Skeletal muscle tissue (tissue), 4 donors: ENCODE measurements around the gene LRCOL1. TPM values are rescaled to one million over a fixed set of nuclear protein-coding genes. Genes with fewer than 3 reads are reported as not detected.

ENCODE experiments used
- H3K27ac ChIP-seq: one replicate; pipeline ENCODE4 v1.7.0; 2013; ENCODE audit warnings: mild to moderate bottlenecking, low read depth, low read length, inconsistent platforms
- H3K27me3 ChIP-seq, 3 donors: one replicate each; pipeline ENCODE4 v1.7.0; 2013; ENCODE audit warnings: low read length in 3 of 3; ENCODE audit not compliant: control insufficient read depth in 3 of 3, insufficient read depth in 3 of 3
- H3K36me3 ChIP-seq, 3 donors: one replicate each; pipeline ENCODE4 v1.7.0; 2013; ENCODE audit warnings: low read length in 3 of 3; ENCODE audit not compliant: control insufficient read depth in 3 of 3, insufficient read depth in 3 of 3
- H3K4me1 ChIP-seq, 3 donors: one replicate each; pipeline ENCODE4 v1.7.0; 2013; ENCODE audit warnings: low read length in 3 of 3, mild to moderate bottlenecking in 3 of 3; ENCODE audit not compliant: control insufficient read depth in 3 of 3, insufficient read depth in 3 of 3
- H3K4me3 ChIP-seq, 3 donors: one replicate each; pipeline ENCODE4 v1.7.0; 2013; ENCODE audit warnings: low read length in 3 of 3
- H3K9ac ChIP-seq, 3 donors: one replicate each; pipeline ENCODE4 v1.7.0; 2013; ENCODE audit warnings: low read length in 3 of 3, mild to moderate bottlenecking in 3 of 3, moderate library complexity in 2 of 3, low read depth in 1 of 3
- H3K9me3 ChIP-seq, 3 donors: one replicate each; pipeline ENCODE4 v1.7.0; 2013; ENCODE audit warnings: low read length in 3 of 3; ENCODE audit not compliant: control insufficient read depth in 3 of 3
- total RNA-seq: library from RNA; depleted of rRNA; stranded (reverse); fragments of >200 nt; gene quantifications from one replicate; pipeline ENCODE4 v1.2.3, GENCODE V29; 2014
- donor health status: Osteomylitis.

The LRCOL1 gene
- total RNA-seq, 1 donor from 2014 or later: 1.0 TPM

DNA sequence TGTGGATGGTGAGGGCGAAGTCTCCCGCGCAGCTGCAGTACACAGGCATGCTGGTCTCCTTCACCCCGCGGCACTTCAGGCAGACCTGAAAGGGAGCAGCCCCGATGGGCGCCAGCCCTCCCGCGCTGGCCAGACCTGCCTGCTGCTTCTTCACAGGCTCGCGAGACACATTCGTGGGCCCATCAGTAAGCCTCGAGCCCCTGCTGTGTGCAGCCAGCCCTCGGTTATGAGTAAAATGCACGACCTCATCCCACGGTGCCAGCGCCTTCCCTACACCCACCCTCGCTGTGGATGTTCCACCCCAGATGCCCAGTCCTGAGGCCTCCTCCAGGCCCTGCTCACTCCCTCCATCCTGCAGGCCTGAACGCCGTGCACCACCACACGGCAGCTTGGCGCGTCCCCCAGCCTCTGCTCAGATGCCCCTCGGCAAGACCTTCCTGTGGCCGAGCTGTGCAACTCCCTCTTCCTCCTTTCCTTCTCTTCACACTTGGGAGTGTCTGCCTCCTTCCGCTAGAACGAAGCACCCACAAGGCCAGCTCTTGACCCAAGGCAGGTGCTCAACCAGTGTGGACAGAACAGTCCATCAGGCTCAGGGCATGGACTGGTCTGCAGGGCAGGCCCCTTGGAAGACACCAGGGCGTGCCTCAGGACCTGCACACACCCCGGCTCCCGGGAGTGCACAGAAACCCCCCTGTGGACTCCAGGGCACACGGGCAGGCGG is 14.7 kb upstream of the LRCOL1 start:
- Histone ChIP-seq H3K9ac (no peak overlapping the region), H3K36me3 (peaks cover 20 to 27% (median 26%) of the 10 kb centered on the region in 3 donors), H3K4me3 (no peak overlapping the region), H3K27ac (no peak overlapping the region), H3K4me1 (peaks cover 3 to 14% (median 9%) of the 10 kb centered on the region in 3 donors), H3K9me3 (no peaks in the 10 kb centered on the region), H3K27me3 (peaks cover 8 to 13% (median 12%) of the 10 kb centered on the region in 3 donors)

DNA sequence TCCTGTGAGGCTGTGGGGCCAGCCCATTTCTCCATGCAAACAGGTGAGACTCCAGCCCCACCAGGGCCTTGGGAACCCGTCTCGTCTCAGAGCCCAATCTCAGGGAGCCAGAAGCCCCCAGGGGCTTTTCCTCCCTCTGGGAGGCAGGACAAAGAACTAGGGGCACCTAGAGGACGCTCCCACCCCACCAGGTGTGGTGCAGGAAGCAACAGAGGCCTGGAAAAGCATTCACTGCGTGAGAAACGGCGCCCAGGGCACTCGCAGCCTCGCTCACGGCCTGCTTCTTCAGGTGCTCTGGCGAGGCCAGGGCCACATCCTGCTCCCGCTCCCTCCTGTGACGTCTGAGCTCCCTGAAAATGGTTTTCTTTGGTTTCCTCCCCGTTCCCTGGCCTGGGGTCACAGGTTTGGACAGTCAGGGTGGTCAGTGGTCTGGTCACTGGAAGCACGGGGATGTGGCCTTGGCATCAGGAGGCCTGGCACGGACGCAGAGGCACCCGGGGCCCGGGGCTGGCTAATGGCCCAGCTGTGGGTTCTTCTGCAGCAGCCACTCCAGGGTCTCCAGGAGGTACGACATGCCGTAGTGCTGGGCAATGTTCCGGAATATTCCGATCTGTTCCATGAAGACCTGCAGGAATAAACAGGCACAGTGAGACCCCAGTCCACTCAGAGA is 13.9 kb upstream of the LRCOL1 start:
- peaks cover 18 to 20% (median 19%) of the 10 kb centered on the region in 3 donors for H3K36me3 ChIP-seq
- H3K27ac ChIP-seq: no peak overlapping the region
- peaks cover 3 to 14% (median 9%) of the 10 kb centered on the region in 3 donors for H3K4me1 ChIP-seq
- no peak overlapping the region for H3K9ac ChIP-seq
- H3K4me3 ChIP-seq: no peak overlapping the region
- H3K9me3 ChIP-seq: no peaks in the 10 kb centered on the region
- H3K27me3 ChIP-seq: peaks cover 8 to 17% (median 12%) of the 10 kb centered on the region in 3 donors

DNA sequence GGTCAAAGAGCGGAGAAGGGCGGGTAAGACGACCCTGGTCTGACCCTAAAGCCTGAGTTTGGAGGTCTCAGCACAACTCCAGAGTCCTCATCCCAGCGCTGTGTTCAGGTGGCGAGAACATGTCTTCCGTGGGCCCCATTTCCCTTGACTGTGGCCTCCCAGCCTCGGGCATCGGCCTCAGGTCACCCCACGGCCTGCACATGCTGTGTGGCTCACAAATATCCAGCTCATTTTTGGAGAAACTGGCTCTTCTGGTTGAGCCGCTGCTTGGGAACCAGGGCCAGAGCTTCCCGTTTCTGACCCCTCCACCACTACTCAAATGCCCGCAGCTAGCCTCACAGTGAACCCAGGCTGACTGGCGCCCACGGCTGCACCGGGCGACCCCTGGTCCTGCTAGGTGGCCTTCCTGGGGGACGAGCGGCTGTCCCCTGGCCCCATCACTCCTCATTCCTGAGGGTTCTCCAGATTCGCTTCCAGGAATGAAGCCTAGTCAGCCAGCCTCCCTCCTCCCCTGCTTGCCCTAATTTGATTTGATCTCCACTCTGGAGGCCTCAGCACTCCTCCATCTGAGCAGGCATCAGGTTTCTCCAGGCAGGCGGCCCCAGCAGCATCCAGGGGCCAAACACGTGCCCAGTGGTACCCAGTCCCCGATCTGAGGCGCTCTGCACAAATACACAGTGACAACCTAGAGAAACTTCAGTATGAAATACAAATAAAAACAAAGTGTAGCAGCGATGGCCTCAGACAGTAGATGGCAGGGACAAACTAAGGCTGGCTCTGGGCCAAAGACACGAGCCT is 12.9 kb upstream of the LRCOL1 start:
- Histone ChIP-seq H3K27ac (no peak overlapping the region), H3K4me3 (no peak overlapping the region), H3K27me3 (peaks cover 9 to 18% (median 15%) of the 10 kb centered on the region in 3 donors), H3K9ac (no peak overlapping the region), H3K9me3 (no peaks in the 10 kb centered on the region), H3K4me1 (peaks cover 3 to 14% (median 9%) of the 10 kb centered on the region in 3 donors), H3K36me3 (peaks cover 15 to 18% (median 16%) of the 10 kb centered on the region in 3 donors)

DNA sequence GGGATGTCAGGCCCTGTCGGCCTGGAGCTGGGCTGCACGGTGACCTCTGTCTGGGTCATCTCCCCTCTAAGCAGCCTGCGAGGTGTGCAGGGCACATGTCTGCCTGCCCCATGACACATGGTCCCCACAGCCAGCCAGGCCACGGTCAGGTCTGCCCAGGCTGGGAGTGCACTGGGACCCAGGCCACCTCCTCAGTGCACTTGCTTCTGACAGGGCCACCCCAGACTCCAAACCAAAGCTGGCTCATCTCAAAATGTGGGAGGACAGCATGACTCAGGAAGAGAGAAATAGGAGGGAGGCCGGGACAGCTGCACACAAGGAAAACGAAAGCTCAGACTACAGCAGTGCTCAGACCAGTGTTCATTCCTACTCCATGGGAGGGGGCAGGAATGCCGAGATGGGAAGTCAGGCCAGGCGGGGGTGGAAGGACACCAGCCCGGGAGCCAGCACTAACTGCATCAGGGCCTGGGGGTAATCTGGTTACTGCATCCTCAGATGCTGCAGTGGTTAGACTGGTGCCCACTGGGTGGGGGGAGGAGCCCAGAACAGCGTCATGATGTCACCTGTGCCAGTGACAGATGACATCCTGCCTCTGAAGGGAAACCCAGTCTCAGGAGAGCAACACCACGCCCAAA is 12.2 kb upstream of the LRCOL1 start:
- Histone ChIP-seq H3K4me3 (peak overlapping the region in 1 of 3 donors; percentile 23), H3K4me1 (peaks cover 3 to 14% (median 9%) of the 10 kb centered on the region in 3 donors), H3K9me3 (peaks cover 0 to 2% (median 0%) of the 10 kb centered on the region in 3 donors), H3K9ac (peak overlapping the region in 1 of 3 donors; percentile 25), H3K36me3 (peaks cover 15 to 18% (median 16%) of the 10 kb centered on the region in 3 donors), H3K27me3 (peaks cover 16 to 25% (median 22%) of the 10 kb centered on the region in 3 donors), H3K27ac (no peak overlapping the region)

DNA sequence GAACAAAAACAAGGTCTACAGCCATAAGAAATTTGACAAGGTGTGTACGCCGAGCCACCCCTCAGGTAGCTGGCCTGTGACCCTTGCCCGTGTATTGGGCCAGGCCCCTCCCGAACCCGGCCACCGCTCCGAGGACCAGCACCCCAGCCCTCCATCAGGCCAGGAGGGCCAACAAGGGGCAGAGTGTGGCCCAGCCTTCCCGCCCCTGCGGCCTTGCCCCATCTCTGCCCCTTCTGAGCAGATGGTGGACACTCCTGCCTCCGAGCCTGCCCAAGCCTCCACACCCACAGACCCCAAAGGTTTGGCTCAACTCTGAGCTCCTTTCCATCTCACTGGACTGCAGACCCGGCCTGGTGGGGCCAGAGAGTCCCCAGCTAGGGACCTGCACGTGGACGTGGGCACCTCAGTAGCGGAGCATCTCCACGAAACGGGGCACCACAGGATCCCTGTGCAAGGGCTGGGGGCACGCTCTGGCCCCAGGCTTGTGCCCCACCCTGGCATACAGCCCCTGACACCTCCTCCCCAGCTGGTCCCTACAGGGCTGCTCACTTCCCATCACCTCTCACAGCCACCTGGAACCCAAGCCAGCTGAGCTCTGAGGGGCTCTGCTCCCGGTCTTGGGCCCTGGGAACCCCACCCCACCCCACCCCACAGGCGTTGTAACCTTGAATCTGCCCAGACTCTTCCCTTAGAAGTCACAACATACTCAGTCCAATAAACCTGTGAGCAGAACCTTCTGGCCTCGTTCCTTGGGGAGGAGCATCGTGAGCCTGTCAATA is 11.5 kb upstream of the LRCOL1 start:
- H3K27ac ChIP-seq: no peak overlapping the region
- H3K9me3 ChIP-seq: peaks cover under 1 to 8% (median 3%) of the 10 kb centered on the region in 3 donors

DNA sequence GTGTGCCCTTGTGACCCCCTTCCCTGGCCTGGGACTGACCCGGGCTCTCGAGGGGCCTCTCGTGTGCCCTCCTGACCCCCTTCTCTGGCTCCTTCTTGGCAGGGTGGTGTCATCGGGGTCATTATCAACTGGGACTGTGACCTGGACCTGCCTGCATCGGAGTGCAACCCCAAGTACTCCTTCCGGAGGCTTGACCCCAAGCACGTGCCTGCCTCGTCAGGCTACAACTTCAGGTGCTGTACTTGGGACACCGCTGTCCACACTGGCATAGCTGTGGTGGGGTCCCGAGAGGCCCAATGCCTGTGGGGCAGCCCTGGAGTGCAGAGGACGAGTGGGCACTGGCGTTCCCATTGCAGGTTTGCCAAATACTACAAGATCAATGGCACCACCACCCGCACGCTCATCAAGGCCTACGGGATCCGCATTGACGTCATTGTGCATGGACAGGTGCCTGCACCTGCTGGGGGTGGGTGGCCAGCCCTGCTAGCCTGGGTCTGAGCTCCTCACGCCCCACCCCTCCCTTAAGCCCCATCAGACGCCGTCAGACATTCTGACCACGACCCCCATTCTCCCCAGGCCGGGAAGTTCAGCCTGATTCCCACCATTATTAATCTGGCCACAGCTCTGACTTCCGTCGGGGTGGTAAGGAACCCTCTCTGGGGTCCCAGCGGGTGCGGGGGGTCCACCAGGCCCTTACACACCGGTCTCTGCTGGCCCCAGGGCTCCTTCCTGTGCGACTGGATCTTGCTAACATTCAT is 10.7 kb upstream of the LRCOL1 start:
- H3K9ac ChIP-seq: no peak overlapping the region
- H3K9me3 ChIP-seq: peaks cover 3 to 10% (median 3%) of the 10 kb centered on the region in 3 donors
- no peak overlapping the region for H3K4me3 ChIP-seq
- no peak overlapping the region for H3K27ac ChIP-seq
- H3K27me3 ChIP-seq: peaks cover 31 to 38% (median 35%) of the 10 kb centered on the region in 3 donors
- peaks cover 3 to 14% (median 9%) of the 10 kb centered on the region in 3 donors for H3K4me1 ChIP-seq
- H3K36me3 ChIP-seq: peaks cover 15 to 17% (median 16%) of the 10 kb centered on the region in 3 donors

More for the DNA sequence above, 11.5 kb upstream of the LRCOL1 start:
- Histone ChIP-seq H3K27me3 (peaks cover 23 to 31% (median 27%) of the 10 kb centered on the region in 3 donors), H3K4me1 (peaks cover 3 to 14% (median 9%) of the 10 kb centered on the region in 3 donors), H3K36me3 (peaks cover 15 to 18% (median 16%) of the 10 kb centered on the region in 3 donors), H3K9ac (no peak overlapping the region), H3K4me3 (peak overlapping the region in 1 of 3 donors; percentile 23)

DNA sequence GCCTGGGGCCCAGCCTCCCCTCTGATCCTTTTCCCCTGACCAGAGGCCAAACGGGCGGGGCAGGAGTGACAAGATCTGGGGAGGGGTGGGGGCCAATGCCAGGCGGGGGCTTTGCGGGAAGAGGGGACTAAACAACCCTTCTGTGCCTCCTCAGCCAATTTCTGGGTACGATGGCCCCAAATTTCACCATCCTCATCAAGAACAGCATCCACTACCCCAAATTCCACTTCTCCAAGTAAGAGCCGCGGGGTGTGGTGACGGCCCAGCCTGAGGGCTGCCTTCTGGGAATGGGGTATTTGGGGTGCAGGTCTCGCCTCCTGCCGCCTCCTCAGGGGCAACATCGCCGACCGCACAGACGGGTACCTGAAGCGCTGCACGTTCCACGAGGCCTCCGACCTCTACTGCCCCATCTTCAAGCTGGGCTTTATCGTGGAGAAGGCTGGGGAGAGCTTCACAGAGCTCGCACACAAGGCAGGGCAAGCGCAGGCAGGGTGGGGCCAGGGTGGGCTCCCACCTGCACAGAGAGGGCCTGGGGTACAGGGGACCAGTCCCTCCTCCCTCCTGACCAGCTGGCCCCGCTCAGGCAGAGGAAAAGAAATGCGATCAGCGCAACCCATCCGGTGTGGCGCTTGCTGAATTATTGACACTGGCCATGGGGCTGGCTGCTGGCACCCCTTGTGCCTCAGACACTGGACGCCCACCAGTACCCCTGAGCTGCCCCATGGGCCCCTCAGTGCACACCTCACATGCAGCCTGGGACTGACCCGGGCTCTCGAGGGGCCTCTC is 9.9 kb upstream of the LRCOL1 start:
- Histone ChIP-seq H3K27me3 (peaks cover 38 to 46% (median 42%) of the 10 kb centered on the region in 3 donors), H3K9me3 (peaks cover 3 to 11% (median 5%) of the 10 kb centered on the region in 3 donors), H3K36me3 (peaks cover 7 to 10% (median 10%) of the 10 kb centered on the region in 3 donors), H3K4me3 (no peak overlapping the region), H3K27ac (no peak overlapping the region), H3K4me1 (peaks cover 3 to 14% (median 9%) of the 10 kb centered on the region in 3 donors), H3K9ac (no peak overlapping the region)
